AG20443 (cell line): ENCODE data around the gene CATSPER3.

Experiments
- DNase-seq: peaks from one replicate; pipeline ENCODE4 v3.0.0; 2012; ENCODE audit warnings: low spot score, mixed read lengths

Gene CATSPER3

GRCh38 chr5:135029477-135030122, 61.9 kb downstream of the CATSPER3 start:
- DNase-seq, result no peak

- no peak for DNase-seq
These were observed 62.6 kb downstream of the CATSPER3 start for GRCh38 chr5:135030123-135030955.

GRCh38 chr5:135030956-135031812, 63.5 kb downstream of the CATSPER3 start:
- DNase-seq, result no peak

GRCh38 chr5:135031813-135032694, 64.3 kb downstream of the CATSPER3 start:
- DNase-seq, result no peak

- DNase-seq, result no peak
These were observed 64.9 kb downstream of the CATSPER3 start for GRCh38 chr5:135032695-135032998.

- no peak for DNase-seq
These were observed 65.5 kb downstream of the CATSPER3 start for GRCh38 chr5:135032999-135033861.

GRCh38 chr5:135033901-135034235, 66.2 kb downstream of the CATSPER3 start, which contains the start of gene PITX1:
TSS of gene PITX1 (minus strand) at chr5:135034228. CDS start at chr5:135033881, 347 bp downstream.
- peak; percentile 74 for DNase-seq

- peak; percentile 53 for DNase-seq
These were observed 66.7 kb downstream of the CATSPER3 start for GRCh38 chr5:135034236-135034962.

- DNase-seq, result no peak
These were observed 67.4 kb downstream of the CATSPER3 start for GRCh38 chr5:135034963-135035677.

- DNase-seq, result no peak
These were observed 67.9 kb downstream of the CATSPER3 start for GRCh38 chr5:135035678-135036030.

- DNase-seq, result no peak
These were observed 68.7 kb downstream of the CATSPER3 start for GRCh38 chr5:135036405-135036804.

GRCh38 chr5:135037519-135038204, 70.0 kb downstream of the CATSPER3 start:
- no peak for DNase-seq

- no peak for DNase-seq
These were observed 70.6 kb downstream of the CATSPER3 start for GRCh38 chr5:135038205-135038812.

GRCh38 chr5:135038813-135039270, 71.1 kb downstream of the CATSPER3 start:
- DNase-seq, result no peak

GRCh38 chr5:135039271-135040033, 71.7 kb downstream of the CATSPER3 start:
- DNase-seq, result peak; percentile 46

GRCh38 chr5:135040034-135040332, 72.3 kb downstream of the CATSPER3 start:
- DNase-seq, result no peak

GRCh38 chr5:135040333-135041144, 72.8 kb downstream of the CATSPER3 start:
- peak; percentile 48 for DNase-seq
